ENCODE measurements around the gene CACNG8.

The CACNG8 gene

DNA sequence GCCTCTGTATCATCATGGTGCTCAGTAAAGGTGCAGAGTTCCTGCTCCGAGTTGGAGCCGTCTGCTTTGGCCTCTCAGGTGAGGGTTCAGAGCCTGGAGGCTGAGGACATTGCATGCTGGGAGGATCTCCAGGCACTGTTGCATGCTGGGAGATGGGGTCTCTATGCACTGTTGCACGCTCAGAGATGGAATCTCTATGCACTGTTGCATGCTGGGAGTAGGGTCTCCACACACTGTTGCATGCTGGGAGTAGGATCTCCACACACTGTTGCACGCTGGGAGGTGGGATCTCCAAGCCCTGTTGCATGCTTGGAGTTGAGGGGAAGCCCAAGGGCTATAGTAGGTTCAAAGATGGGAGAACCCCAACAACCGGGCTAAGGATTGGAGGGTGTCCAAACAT, 37.0 kb downstream of the CACNG8 start:
- no peak for DNase-seq (ENCODE audit: low read depth)
- H3K4me3 ChIP-seq (ENCODE audit: control insufficient read depth, low read depth, low read length): no peak overlapping the region
- TF ChIP-seq, protein P1, sequence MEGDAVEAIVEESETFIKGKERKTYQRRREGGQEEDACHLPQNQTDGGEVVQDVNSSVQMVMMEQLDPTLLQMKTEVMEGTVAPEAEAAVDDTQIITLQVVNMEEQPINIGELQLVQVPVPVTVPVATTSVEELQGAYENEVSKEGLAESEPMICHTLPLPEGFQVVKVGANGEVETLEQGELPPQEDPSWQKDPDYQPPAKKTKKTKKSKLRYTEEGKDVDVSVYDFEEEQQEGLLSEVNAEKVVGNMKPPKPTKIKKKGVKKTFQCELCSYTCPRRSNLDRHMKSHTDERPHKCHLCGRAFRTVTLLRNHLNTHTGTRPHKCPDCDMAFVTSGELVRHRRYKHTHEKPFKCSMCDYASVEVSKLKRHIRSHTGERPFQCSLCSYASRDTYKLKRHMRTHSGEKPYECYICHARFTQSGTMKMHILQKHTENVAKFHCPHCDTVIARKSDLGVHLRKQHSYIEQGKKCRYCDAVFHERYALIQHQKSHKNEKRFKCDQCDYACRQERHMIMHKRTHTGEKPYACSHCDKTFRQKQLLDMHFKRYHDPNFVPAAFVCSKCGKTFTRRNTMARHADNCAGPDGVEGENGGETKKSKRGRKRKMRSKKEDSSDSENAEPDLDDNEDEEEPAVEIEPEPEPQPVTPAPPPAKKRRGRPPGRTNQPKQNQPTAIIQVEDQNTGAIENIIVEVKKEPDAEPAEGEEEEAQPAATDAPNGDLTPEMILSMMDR (conservative IDR thresholded peaks at IDR 0.05; ENCODE audit: control insufficient read depth, insufficient read depth, low read depth, low read length): no peak

DNA sequence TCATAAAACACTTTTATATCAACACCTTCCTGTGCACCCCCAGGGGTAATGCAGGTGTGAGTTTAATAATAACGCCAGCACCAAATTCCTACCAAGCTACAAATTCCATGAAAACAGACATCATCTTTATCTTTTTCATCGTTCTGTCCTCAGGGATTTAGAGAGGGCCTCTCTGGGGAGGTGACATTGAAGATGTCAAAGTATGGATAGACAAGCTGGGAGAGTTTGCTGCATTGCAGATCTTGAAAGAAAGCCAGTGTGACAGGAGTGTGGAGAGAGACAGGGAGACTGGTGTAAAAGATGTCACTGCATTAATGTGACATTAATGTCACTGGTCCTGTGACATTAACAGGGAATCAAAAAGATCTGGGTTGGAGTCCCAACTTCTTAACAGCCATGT, 38.8 kb downstream of the CACNG8 start:
- no peak overlapping the region for H3K4me3 ChIP-seq (ENCODE audit: control insufficient read depth, low read depth, low read length)
- no peak for DNase-seq (ENCODE audit: low read depth)
- TF ChIP-seq, protein P1 (conservative IDR thresholded peaks at IDR 0.05; ENCODE audit: control insufficient read depth, insufficient read depth, low read depth, low read length): no peak

DNA sequence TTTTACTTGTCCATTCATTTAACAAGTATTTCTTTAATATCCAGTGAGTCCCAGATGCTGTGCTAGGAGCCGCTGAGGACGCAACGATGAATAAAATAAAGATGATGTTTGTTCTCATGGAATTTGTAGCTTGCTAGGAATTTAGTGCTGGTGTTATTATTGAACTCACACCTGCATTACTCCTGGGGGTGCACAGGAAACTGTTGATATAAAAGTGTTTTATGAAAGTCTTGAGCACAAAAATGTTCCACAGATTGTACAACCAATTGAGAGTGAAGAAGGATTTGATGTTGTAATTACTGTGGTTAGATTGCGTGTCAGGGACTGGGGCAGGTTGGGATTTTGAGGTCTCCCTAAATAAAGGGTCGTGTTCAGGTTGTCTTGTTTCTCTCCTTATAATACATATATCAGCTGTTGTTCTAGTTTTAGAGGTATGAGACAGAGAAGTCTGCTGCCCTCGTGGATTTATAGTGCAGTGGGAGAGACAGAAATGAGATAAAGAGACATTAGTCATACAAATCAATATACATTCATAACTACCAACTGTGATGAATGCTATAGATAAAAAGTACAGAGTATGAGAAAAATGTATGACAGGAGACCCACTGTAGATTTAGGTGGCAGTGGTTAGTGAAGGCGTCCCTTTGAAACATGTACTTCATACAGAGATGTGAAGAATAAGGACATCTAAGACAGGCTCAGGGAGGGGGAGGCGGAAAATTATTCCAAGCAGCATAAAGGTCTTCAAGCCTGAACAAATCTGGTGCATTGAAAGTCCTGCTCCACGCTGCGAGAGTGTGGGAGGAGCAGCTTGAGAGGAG, 40.0 kb downstream of the CACNG8 start:
- DNase-seq (ENCODE audit: low read depth): no peak

DNA sequence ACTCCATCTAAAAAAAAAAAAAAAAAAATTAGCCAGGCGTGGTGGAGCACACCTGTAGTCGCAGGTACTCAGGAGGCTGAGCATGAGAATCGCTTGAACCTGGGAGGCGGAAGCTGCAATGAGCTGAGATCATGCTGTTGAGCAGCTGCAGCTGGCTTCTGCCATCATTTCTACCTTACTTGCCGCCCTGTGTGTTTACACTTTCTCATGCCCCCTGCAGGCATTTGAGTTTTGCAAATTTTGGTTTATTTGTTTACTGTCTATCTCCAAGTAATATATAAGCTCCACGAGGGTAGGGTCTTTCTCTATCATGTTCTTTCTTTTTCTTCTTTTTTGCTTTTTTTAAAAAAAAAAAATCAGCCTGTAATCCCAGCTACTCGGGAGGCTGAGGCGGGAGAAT, 46.7 kb downstream of the CACNG8 start:
- TF ChIP-seq, protein P1 (conservative IDR thresholded peaks at IDR 0.05; ENCODE audit: control insufficient read depth, insufficient read depth, low read depth, low read length): no peak
- H3K4me3 ChIP-seq (ENCODE audit: control insufficient read depth, low read depth, low read length): no peak overlapping the region
- no peak for DNase-seq (ENCODE audit: low read depth)

More for the DNA sequence above, 40.0 kb downstream of the CACNG8 start:
- TF ChIP-seq, protein P1 (conservative IDR thresholded peaks at IDR 0.05; ENCODE audit: control insufficient read depth, insufficient read depth, low read depth, low read length): no peak
- no peak overlapping the region for H3K4me3 ChIP-seq (ENCODE audit: control insufficient read depth, low read depth, low read length)

DNA sequence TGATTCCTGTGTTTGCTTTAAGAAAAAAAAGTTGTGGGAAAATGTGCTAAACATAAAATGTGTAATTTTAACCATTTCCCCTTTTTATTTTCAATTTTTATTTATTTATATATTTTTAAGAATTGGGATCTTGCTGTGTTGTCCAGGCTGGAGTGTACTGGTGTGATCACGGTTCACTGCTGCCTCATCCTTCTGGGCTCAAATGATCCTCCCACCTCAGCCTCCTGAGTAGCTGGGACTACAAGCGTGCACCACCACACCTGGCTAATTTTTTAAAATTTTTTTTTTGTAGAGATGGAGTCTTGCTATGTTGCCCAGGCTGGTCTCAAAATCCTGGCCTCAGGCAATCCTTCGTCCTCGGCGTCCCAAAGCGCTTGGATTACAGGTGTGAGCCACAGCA, 47.7 kb downstream of the CACNG8 start:
- DNase-seq (ENCODE audit: low read depth): no peak
- no peak overlapping the region for H3K4me3 ChIP-seq (ENCODE audit: control insufficient read depth, low read depth, low read length)
- TF ChIP-seq, protein P1 (conservative IDR thresholded peaks at IDR 0.05; ENCODE audit: control insufficient read depth, insufficient read depth, low read depth, low read length): no peak

DNA sequence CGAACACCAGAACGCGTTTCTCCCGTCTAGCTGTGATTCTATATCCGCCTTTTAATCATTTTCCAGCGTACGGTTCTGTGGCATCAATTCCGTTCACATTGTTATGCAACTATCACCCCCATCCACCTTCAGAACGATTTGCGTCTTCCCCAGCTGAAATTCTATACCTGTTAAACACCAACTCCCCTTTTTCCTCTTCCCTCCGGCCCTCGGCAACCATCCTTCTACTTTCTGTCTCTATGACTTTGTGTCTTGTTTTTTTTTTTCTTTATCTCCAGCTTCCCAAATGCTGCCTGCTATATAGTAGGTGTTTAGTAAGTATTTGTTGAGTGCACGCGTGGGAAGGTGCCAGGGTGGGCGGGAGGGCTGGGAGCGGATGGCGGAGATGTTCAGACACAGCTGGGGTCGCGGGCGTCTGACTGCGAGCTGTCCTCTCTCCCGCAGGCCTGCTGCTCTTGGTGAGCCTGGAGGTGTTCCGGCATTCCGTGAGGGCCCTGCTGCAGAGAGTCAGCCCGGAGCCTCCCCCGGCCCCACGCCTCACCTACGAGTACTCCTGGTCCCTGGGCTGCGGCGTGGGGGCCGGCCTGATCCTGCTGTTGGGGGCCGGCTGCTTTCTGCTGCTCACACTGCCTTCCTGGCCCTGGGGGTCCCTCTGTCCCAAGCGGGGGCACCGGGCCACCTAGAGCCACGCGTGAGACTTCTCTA, 48.9 kb downstream of the CACNG8 start:
- TF ChIP-seq, protein P1 (conservative IDR thresholded peaks at IDR 0.05; ENCODE audit: control insufficient read depth, insufficient read depth, low read depth, low read length): no peak

More for the DNA sequence above, 48.9 kb downstream of the CACNG8 start:
- H3K4me3 ChIP-seq (ENCODE audit: control insufficient read depth, low read depth, low read length): no peak overlapping the region
- DNase-seq (ENCODE audit: low read depth): no peak
